DMS114 treated with DMSO at 0.1 percent for 48 hours (cell line): Measurements from ENCODE around the gene SCYL1.

Experiments
- DNase-seq: peaks from one replicate; lab custom pipeline; 2025; ENCODE audit not compliant: unreplicated experiment; lab: John Stamatoyannopoulos, UW

The SCYL1 gene

DNA sequence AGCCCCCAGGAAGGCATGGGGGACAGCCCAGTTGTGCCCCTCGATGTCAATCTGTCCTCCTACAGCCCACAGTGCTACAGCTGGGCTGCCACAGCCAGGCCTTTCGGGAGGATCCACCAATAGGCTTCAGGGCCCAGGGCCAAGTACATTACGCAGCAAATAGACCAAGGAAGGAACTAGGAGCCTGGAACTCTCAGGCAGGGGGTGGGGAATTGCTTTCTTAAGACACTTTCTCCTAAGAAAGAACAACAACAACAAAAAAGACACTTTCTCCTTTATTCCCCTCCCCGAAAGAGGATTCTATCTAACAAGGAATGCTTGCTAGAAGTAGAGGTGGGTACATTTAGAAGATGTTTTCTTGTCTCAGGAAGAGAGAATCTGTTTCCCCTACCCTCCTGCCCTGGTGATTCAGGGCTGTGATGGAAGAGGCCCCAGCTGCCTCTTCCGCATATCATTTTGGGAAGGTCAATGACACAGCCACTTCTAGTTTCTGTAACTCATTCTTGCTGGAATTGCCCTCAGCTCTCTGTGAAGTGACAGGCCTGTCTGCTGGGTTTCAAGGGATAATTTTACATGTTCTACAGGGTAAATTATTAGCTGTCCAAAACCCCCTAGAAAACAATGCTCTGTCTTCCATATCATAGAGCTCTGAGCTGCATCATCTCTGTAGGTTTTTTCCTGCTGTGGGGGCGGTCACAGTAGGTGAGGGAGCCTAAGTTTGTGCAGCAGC lies 32.1 kb upstream of the SCYL1 start:
- DNase-seq: peak; percentile 58

DNA sequence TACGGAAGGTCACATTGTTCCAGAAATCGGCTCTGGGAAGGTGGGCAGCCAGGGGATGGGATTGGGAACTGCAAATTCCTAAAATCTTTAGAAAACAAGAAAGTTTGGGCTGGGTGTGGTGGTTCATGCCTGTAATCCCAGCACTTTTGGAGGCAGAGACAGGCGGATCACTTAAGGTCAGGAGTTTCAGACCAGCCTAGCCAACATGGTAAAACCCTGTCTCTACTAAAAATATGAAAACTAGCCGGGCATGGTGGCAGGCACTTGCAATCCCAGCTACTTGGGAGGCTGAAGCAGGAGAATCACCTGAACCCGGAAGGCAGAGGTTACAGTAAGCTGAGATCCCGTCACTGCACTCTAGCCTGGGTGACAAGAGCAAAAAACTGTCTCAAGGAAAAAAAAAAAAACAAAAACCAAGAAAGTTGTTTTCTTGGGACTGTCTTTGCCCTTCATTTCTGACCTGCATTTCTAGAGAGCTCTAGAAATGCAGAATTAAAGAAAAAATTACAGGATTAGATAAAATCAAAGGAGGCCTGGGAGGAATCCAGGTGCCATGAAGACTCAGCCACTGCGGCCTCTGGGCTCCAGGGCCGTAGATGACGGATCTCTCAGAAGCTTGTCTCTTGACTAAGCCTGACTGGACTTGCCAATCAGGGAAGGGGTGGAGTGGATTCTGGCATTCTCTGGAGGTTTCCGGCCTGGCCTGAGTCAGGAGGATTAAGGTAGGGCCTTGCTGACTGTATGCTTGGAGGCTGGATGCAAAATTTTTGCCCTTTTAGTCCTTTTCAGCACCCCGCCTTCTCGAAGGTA lies 31.3 kb upstream of the SCYL1 start:
- DNase-seq: no peak

DNA sequence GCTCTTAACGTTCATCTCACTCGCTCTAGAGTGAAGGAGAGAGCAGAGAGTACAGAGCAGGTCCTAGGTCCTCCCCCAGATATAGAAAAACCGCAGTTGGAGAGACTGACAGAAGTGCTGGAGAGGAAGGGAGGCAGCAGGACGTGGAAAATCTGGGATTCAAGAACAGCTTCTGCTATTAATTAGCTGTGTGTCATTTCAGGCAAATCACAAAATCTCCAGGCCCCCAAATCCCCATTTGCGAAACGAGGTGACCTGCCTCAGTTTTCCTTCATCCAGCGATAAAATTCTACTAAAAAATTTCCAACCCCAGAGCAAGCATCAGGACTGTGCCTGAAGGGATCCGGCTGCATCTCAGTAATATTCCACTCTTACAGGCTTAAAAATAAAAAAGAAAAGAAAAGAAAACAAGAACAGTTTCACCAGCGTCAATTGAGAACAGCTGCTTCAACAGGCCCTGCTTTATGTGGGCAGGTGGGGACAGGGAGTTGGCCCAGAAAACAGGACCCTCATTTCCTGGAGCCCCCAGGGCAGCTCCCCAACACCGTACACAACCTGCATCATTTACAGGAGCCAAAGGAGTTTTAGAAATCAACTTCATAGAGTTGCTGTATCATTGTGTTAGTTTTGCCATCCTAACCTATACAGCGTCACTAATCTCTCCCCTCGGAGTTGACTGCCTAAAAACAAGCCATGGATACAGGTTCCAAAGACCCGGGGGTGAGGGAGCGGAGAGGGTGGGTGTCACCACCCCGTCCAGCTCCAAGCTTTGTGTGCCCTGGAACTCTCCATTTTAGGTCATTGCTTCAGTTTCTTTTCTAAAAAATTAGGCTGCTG lies 28.4 kb upstream of the SCYL1 start:
- peak; percentile 59 for DNase-seq

DNA sequence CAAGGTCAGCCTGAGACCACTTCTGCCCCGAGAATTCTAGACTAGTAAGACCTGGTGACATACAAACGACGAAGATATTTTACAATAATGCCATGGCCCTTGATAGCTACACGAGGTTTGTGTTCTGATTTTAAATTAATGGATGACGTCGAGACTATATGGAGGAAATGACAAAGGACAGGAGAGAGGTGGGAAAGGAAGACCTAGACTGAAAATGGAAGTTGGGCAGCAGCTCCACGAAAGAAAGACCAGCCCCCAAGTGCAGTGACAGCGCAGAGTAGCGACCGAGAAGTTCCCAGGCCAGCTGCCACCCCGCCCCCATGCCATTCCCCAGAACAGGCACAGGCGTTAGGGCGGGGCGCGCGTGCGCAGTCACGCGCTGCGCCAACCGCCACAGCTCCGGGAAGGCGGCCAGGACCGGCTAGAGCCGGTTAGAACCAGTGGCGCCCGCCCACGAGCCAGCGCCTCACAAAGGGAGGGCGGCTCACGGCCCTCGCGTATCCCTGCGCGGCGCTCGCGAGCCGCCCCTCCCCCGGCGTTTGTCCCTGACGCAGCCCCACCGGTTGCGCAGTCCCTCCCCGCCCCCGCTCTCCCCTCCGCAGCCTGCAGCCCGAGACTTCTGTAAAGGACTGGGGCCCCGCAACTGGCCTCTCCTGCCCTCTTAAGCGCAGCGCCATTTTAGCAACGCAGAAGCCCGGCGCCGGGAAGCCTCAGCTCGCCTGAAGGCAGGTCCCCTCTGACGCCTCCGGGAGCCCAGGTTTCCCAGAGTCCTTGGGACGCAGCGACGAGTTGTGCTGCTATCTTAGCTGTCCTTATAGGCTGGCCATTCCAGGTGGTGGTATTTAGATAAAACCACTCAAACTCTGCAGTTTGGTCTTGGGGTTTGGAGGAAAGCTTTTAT lies 27.5 kb upstream of the SCYL1 start:
- peak; percentile 99 for DNase-seq

DNA sequence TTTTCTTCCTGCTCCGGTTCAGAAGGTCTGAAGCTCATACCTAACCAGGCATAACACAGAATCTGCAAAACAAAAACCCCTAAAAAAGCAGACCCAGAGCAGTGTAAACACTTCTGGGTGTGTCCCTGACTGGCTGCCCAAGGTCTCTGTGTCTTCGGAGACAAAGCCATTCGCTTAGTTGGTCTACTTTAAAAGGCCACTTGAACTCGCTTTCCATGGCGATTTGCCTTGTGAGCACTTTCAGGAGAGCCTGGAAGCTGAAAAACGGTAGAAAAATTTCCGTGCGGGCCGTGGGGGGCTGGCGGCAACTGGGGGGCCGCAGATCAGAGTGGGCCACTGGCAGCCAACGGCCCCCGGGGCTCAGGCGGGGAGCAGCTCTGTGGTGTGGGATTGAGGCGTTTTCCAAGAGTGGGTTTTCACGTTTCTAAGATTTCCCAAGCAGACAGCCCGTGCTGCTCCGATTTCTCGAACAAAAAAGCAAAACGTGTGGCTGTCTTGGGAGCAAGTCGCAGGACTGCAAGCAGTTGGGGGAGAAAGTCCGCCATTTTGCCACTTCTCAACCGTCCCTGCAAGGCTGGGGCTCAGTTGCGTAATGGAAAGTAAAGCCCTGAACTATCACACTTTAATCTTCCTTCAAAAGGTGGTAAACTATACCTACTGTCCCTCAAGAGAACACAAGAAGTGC lies 26.7 kb upstream of the SCYL1 start:
- peak; percentile 82 for DNase-seq

DNA sequence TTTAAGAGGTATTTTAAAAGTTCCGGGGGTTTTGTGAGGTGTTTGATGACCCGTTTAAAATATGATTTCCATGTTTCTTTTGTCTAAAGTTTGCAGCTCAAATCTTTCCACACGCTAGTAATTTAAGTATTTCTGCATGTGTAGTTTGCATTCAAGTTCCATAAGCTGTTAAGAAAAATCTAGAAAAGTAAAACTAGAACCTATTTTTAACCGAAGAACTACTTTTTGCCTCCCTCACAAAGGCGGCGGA lies 26.2 kb upstream of the SCYL1 start:
- no peak for DNase-seq

DNA sequence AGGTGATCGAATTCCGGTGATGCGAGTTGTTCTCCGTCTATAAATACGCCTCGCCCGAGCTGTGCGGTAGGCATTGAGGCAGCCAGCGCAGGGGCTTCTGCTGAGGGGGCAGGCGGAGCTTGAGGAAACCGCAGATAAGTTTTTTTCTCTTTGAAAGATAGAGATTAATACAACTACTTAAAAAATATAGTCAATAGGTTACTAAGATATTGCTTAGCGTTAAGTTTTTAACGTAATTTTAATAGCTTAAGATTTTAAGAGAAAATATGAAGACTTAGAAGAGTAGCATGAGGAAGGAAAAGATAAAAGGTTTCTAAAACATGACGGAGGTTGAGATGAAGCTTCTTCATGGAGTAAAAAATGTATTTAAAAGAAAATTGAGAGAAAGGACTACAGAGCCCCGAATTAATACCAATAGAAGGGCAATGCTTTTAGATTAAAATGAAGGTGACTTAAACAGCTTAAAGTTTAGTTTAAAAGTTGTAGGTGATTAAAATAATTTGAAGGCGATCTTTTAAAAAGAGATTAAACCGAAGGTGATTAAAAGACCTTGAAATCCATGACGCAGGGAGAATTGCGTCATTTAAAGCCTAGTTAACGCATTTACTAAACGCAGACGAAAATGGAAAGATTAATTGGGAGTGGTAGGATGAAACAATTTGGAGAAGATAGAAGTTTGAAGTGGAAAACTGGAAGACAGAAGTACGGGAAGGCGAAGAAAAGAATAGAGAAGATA lies 25.7 kb upstream of the SCYL1 start, which contains the start of gene MALAT1:
Gene MALAT1, plus strand, starts transcription at position 69 of the 736 bp plus-strand sequence.
- DNase-seq: peak; percentile 92

DNA sequence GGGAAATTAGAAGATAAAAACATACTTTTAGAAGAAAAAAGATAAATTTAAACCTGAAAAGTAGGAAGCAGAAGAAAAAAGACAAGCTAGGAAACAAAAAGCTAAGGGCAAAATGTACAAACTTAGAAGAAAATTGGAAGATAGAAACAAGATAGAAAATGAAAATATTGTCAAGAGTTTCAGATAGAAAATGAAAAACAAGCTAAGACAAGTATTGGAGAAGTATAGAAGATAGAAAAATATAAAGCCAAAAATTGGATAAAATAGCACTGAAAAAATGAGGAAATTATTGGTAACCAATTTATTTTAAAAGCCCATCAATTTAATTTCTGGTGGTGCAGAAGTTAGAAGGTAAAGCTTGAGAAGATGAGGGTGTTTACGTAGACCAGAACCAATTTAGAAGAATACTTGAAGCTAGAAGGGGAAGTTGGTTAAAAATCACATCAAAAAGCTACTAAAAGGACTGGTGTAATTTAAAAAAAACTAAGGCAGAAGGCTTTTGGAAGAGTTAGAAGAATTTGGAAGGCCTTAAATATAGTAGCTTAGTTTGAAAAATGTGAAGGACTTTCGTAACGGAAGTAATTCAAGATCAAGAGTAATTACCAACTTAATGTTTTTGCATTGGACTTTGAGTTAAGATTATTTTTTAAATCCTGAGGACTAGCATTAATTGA lies 25.0 kb upstream of the SCYL1 start:
- DNase-seq: no peak

DNA sequence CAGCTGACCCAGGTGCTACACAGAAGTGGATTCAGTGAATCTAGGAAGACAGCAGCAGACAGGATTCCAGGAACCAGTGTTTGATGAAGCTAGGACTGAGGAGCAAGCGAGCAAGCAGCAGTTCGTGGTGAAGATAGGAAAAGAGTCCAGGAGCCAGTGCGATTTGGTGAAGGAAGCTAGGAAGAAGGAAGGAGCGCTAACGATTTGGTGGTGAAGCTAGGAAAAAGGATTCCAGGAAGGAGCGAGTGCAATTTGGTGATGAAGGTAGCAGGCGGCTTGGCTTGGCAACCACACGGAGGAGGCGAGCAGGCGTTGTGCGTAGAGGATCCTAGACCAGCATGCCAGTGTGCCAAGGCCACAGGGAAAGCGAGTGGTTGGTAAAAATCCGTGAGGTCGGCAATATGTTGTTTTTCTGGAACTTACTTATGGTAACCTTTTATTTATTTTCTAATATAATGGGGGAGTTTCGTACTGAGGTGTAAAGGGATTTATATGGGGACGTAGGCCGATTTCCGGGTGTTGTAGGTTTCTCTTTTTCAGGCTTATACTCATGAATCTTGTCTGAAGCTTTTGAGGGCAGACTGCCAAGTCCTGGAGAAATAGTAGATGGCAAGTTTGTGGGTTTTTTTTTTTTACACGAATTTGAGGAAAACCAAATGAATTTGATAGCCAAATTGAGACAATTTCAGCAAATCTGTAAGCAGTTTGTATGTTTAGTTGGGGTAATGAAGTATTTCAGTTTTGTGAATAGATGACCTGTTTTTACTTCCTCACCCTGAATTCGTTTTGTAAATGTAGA lies 24.3 kb upstream of the SCYL1 start:
- no peak for DNase-seq

DNA sequence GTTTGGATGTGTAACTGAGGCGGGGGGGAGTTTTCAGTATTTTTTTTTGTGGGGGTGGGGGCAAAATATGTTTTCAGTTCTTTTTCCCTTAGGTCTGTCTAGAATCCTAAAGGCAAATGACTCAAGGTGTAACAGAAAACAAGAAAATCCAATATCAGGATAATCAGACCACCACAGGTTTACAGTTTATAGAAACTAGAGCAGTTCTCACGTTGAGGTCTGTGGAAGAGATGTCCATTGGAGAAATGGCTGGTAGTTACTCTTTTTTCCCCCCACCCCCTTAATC lies 23.8 kb upstream of the SCYL1 start:
- no peak for DNase-seq

DNA sequence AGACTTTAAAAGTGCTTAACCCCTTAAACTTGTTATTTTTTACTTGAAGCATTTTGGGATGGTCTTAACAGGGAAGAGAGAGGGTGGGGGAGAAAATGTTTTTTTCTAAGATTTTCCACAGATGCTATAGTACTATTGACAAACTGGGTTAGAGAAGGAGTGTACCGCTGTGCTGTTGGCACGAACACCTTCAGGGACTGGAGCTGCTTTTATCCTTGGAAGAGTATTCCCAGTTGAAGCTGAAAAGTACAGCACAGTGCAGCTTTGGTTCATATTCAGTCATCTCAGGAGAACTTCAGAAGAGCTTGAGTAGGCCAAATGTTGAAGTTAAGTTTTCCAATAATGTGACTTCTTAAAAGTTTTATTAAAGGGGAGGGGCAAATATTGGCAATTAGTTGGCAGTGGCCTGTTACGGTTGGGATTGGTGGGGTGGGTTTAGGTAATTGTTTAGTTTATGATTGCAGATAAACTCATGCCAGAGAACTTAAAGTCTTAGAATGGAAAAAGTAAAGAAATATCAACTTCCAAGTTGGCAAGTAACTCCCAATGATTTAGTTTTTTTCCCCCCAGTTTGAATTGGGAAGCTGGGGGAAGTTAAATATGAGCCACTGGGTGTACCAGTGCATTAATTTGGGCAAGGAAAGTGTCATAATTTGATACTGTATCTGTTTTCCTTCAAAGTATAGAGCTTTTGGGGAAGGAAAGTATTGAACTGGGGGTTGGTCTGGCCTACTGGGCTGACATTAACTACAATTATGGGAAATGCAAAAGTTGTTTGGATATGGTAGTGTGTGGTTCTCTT lies 23.2 kb upstream of the SCYL1 start:
- no peak for DNase-seq

DNA sequence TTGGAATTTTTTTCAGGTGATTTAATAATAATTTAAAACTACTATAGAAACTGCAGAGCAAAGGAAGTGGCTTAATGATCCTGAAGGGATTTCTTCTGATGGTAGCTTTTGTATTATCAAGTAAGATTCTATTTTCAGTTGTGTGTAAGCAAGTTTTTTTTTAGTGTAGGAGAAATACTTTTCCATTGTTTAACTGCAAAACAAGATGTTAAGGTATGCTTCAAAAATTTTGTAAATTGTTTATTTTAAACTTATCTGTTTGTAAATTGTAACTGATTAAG lies 22.7 kb upstream of the SCYL1 start:
- no peak for DNase-seq

DNA sequence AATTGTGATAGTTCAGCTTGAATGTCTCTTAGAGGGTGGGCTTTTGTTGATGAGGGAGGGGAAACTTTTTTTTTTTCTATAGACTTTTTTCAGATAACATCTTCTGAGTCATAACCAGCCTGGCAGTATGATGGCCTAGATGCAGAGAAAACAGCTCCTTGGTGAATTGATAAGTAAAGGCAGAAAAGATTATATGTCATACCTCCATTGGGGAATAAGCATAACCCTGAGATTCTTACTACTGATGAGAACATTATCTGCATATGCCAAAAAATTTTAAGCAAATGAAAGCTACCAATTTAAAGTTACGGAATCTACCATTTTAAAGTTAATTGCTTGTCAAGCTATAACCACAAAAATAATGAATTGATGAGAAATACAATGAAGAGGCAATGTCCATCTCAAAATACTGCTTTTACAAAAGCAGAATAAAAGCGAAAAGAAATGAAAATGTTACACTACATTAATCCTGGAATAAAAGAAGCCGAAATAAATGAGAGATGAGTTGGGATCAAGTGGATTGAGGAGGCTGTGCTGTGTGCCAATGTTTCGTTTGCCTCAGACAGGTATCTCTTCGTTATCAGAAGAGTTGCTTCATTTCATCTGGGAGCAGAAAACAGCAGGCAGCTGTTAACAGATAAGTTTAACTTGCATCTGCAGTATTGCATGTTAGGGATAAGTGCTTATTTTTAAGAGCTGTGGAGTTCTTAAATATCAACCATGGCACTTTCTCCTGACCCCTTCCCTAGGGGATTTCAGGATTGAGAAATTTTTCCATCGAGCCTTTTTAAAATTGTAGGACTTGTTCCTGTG lies 22.1 kb upstream of the SCYL1 start:
- no peak for DNase-seq

DNA sequence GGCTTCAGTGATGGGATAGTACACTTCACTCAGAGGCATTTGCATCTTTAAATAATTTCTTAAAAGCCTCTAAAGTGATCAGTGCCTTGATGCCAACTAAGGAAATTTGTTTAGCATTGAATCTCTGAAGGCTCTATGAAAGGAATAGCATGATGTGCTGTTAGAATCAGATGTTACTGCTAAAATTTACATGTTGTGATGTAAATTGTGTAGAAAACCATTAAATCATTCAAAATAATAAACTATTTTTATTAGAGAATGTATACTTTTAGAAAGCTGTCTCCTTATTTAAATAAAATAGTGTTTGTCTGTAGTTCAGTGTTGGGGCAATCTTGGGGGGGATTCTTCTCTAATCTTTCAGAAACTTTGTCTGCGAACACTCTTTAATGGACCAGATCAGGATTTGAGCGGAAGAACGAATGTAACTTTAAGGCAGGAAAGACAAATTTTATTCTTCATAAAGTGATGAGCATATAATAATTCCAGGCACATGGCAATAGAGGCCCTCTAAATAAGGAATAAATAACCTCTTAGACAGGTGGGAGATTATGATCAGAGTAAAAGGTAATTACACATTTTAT lies 21.4 kb upstream of the SCYL1 start:
- no peak for DNase-seq

DNA sequence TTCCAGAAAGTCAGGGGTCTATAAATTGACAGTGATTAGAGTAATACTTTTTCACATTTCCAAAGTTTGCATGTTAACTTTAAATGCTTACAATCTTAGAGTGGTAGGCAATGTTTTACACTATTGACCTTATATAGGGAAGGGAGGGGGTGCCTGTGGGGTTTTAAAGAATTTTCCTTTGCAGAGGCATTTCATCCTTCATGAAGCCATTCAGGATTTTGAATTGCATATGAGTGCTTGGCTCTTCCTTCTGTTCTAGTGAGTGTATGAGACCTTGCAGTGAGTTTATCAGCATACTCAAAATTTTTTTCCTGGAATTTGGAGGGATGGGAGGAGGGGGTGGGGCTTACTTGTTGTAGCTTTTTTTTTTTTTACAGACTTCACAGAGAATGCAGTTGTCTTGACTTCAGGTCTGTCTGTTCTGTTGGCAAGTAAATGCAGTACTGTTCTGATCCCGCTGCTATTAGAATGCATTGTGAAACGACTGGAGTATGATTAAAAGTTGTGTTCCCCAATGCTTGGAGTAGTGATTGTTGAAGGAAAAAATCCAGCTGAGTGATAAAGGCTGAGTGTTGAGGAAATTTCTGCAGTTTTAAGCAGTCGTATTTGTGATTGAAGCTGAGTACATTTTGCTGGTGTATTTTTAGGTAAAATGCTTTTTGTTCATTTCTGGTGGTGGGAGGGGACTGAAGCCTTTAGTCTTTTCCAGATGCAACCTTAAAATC lies 20.8 kb upstream of the SCYL1 start:
- DNase-seq: peak; percentile 64
